Measurements from ENCODE around the gene MARK4.

- TF ChIP-seq BACH2 (CRISPR knock-in tag; IDR thresholded peaks at IDR 0.05; ENCODE audit: borderline replicate concordance) (no peak), SNAI2 (CRISPR knock-in tag; IDR thresholded peaks at IDR 0.05) (no peak), OSR1 (CRISPR knock-in tag; IDR thresholded peaks at IDR 0.05) (no peak), PATZ1 (CRISPR knock-in tag; IDR thresholded peaks at IDR 0.05; ENCODE audit: borderline replicate concordance) (no peak), ZNF8 (CRISPR knock-in tag; IDR thresholded peaks at IDR 0.05) (no peak), RARB (CRISPR knock-in tag; IDR thresholded peaks at IDR 0.05) (no peak), PPARA (CRISPR knock-in tag; IDR thresholded peaks at IDR 0.05; ENCODE audit: borderline replicate concordance) (no peak), ZNF70 (CRISPR knock-in tag; IDR thresholded peaks at IDR 0.05) (no peak), ISL1 (CRISPR knock-in tag; IDR thresholded peaks at IDR 0.05) (no peak)
Observed at GRCh38 chr19:45348367-45349125, 97.5 kb downstream of the MARK4 start.
